Spleen (tissue), 11 donors: Measurements from ENCODE around the gene COQ10B. TPM values are rescaled to one million over a fixed set of nuclear protein-coding genes. Genes with fewer than 3 reads are reported as not detected.

ENCODE experiments used
- DNase-seq: peaks from one replicate; pipeline ENCODE4 v3.0.0-alpha.2; 2020
- H3K27ac ChIP-seq, 8 donors: fragments of 200-600 bp; sonication (generic) in 7 of 8; 1 replicate in 4 of 8; 2 replicates in 4 of 8; pipeline versions ENCODE4 v1.5.0 to v1.8.0; 2016 to 2021; ENCODE audit warnings: inconsistent platforms in 4 of 8, mild to moderate bottlenecking in 4 of 8, moderate library complexity in 1 of 8
- H3K27me3 ChIP-seq, 7 donors: fragments of 200-600 bp; sonication (generic) in 6 of 7; replicated peaks in 1 of 7; 1 replicate in 4 of 7; 2 replicates in 3 of 7; pipeline versions ENCODE4 v1.5.0 to v1.8.0; 2016 to 2021; ENCODE audit warnings: inconsistent platforms in 3 of 7, mild to moderate bottlenecking in 1 of 7
- H3K36me3 ChIP-seq, 6 donors: fragments of 200-600 bp; sonication (generic) in 5 of 6; 1 replicate in 4 of 6; 2 replicates in 2 of 6; pipeline versions ENCODE4 v1.5.0 to v1.8.0; 2016 to 2021; ENCODE audit warnings: inconsistent platforms in 2 of 6
- H3K4me1 ChIP-seq, 6 donors: fragments of 200-600 bp; sonication (generic) in 5 of 6; 1 replicate in 3 of 6; 2 replicates in 3 of 6; pipeline versions ENCODE4 v1.5.0 to v1.8.0; 2016 to 2021; ENCODE audit warnings: inconsistent platforms in 3 of 6
- H3K4me3 ChIP-seq, 8 donors: fragments of 200-600 bp; sonication (generic) in 7 of 8; 1 replicate in 4 of 8; 2 replicates in 4 of 8; pipeline versions ENCODE4 v1.5.0 to v1.8.0; 2016 to 2021; ENCODE audit warnings: inconsistent platforms in 4 of 8, mild to moderate bottlenecking in 4 of 8, moderate library complexity in 2 of 8
- H3K9me3 ChIP-seq, 8 donors: fragments of 200-600 bp; sonication (generic) in 7 of 8; 1 replicate in 4 of 8; 2 replicates in 4 of 8; pipeline versions ENCODE4 v1.5.0 to v1.8.0; 2016 to 2021; ENCODE audit warnings: inconsistent platforms in 4 of 8
- CTCF ChIP-seq, 11 experiments: fragments of 200-600 bp in 7 of 11; fragments of 450-650 bp in 4 of 11; sonication (generic) in 4 of 11; IDR thresholded peaks in 8 of 11; conservative IDR thresholded peaks in 3 of 11; 1 replicate in 7 of 11; 2 replicates in 4 of 11; pipeline versions ENCODE4 v1.4.0 to v1.8.0; 2016 to 2021; ENCODE audit warnings: antibody characterized with exemption in 11 of 11, inconsistent platforms in 4 of 11, mild to moderate bottlenecking in 1 of 11
- POLR2A ChIP-seq, 3 donors: fragments of 450-650 bp; IDR thresholded peaks; one replicate each; pipeline ENCODE4 v1.5.1; 2017; ENCODE audit warnings: antibody characterized with exemption in 3 of 3, mild to moderate bottlenecking in 1 of 3
- POLR2AphosphoS5 ChIP-seq, 3 donors: sonication (generic); formaldehyde crosslinking; IDR thresholded peaks; one replicate each; pipeline ENCODE4 v1.5.1; 2017; ENCODE audit warnings: antibody characterized with exemption in 3 of 3
- WGBS, 5 donors: extraction: QIAGEN DNeasy Blood & Tissue Kit in 3 of 5; methylation state at CpG; one replicate each; pipeline versions ENCODE4 v1.1.5 to v1.1.7; 2013 to 2018; 5-methylcytosine and 5-hydroxymethylcytosine counted together
- intact Hi-C: fragments of 100-400 bp; cut with DNase I; formaldehyde crosslinking; loops from one replicate; pipeline ENCODE4 v1.15.0; 2023; ENCODE audit warnings: low total_unique reads
- polyA plus RNA-seq, 3 donors: library from polyadenylated mRNA; stranded (reverse); fragments of 200-250 nt; gene quantifications; one replicate each; pipeline ENCODE4 v1.2.1, GENCODE V29; 2013
- total RNA-seq, 7 donors: library from RNA; depleted of rRNA in 3 of 7; stranded (reverse); fragments of >200 nt in 3 of 7; fragmentation: NEBNext Ultra II Directional in 4 of 7; extraction: Animal tissue kit (Norgen Biotek cat#: 25700) in 4 of 7; gene quantifications; one replicate each; pipeline versions ENCODE4 v1.1.0 to v1.2.1, GENCODE V29; 2016 to 2021
- donor health status: healthy with polysubstance abuse.
- donor health status: DM: no; HTN: no; CAD: no; lungs with moderate emphysema.
- donor health status: DM: no; HTN: no; CAD: no.
- donor health status: Bipolar disorder and iron deficiency.
- donor health status: healthy.
- donor health status: DM: no; HTN: no; CAD: no.
- donor health status: DM: yes; HTN: yes; CAD: no.

COQ10B gene
- total and polyA plus RNA-seq, 10 donors = 9.3 to 34.7 (median 26.4) TPM

- WGBS, 5 donors = 81 to 97% (median 86%) methylated on average over 2 of the region's 2 CpGs
- H3K9me3 ChIP-seq = no peaks in the 10 kb centered on the region
- TF ChIP-seq POLR2AphosphoS5 (IDR thresholded peaks at IDR 0.05) (no peak), POLR2A (IDR thresholded peaks at IDR 0.05) (no peak), CTCF (IDR thresholded peaks at IDR 0.05 in 8 of 11, conservative IDR thresholded peaks at IDR 0.05 in 3 of 11) (no peak)
- no peak overlapping the region for H3K27ac ChIP-seq
- no peaks in the 10 kb centered on the region for H3K27me3 ChIP-seq
- H3K4me3 ChIP-seq = no peak overlapping the region
- no peak for DNase-seq
- intact Hi-C loops = no loop called here
- H3K4me1 ChIP-seq = peaks cover 0 to 13% (median 1%) of the 10 kb centered on the region in 6 donors
- peaks cover 4 to 100% (median 99%) of the 10 kb centered on the region in 6 donors for H3K36me3 ChIP-seq
These were observed 38.8 kb upstream of the COQ10B start for GRCh38 chr2:197414515-197414914.

GRCh38 chr2:197416268-197416667 lies 37.1 kb upstream of the COQ10B start:
- TF ChIP-seq CTCF (IDR thresholded peaks at IDR 0.05 in 8 of 11, conservative IDR thresholded peaks at IDR 0.05 in 3 of 11) (no peak), POLR2A (IDR thresholded peaks at IDR 0.05) (no peak), POLR2AphosphoS5 (IDR thresholded peaks at IDR 0.05) (peak in 1 of 3 donors; percentile 10)
- no peak for DNase-seq
- Histone ChIP-seq H3K4me3 (no peak overlapping the region), H3K4me1 (peaks cover 0 to 30% (median 15%) of the 10 kb centered on the region in 6 donors), H3K27ac (no peak overlapping the region), H3K9me3 (no peaks in the 10 kb centered on the region), H3K36me3 (peaks cover 4 to 100% (median 98%) of the 10 kb centered on the region in 6 donors), H3K27me3 (no peaks in the 10 kb centered on the region)
- WGBS, 5 donors = 91 to 100% (median 100%) methylated on average over 1 of the region's 1 CpG
- intact Hi-C loops = no loop called here

- no peak for TF ChIP-seq POLR2AphosphoS5 (IDR thresholded peaks at IDR 0.05)
- TF ChIP-seq POLR2A (IDR thresholded peaks at IDR 0.05) = no peak
- no peak for TF ChIP-seq CTCF (IDR thresholded peaks at IDR 0.05 in 8 of 11, conservative IDR thresholded peaks at IDR 0.05 in 3 of 11)
- Histone ChIP-seq H3K4me1 (peaks cover 4 to 62% (median 38%) of the 10 kb centered on the region in 6 donors), H3K27ac (peak overlapping the region in 1 of 8 donors; percentile 37), H3K27me3 (no peaks in the 10 kb centered on the region), H3K36me3 (peaks cover 4 to 99% (median 88%) of the 10 kb centered on the region in 6 donors), H3K4me3 (no peak overlapping the region), H3K9me3 (no peaks in the 10 kb centered on the region)
- no peak for DNase-seq
- intact Hi-C loops = no loop called here
These were observed 33.9 kb upstream of the COQ10B start for GRCh38 chr2:197419438-197419837.

GRCh38 chr2:197423307-197423706 lies 30.0 kb upstream of the COQ10B start:
- Histone ChIP-seq H3K36me3 (peaks cover 0 to 77% (median 50%) of the 10 kb centered on the region in 6 donors), H3K27me3 (no peaks in the 10 kb centered on the region), H3K27ac (no peak overlapping the region), H3K4me3 (no peak overlapping the region), H3K9me3 (no peaks in the 10 kb centered on the region), H3K4me1 (peaks cover 17 to 99% (median 74%) of the 10 kb centered on the region in 6 donors)
- DNase-seq = no peak
- 85 to 96% (median 93%) methylated on average over 2 of the region's 2 CpGs for WGBS, 5 donors
- no peak for TF ChIP-seq CTCF (IDR thresholded peaks at IDR 0.05 in 8 of 11, conservative IDR thresholded peaks at IDR 0.05 in 3 of 11)
- TF ChIP-seq POLR2A (IDR thresholded peaks at IDR 0.05) = no peak
- no peak for TF ChIP-seq POLR2AphosphoS5 (IDR thresholded peaks at IDR 0.05)
- intact Hi-C loops = no loop called here
